H1 (cell line): ENCODE data around the gene NKG7. TPM values are rescaled to one million over a fixed set of nuclear protein-coding genes. Genes with fewer than 3 reads are reported as not detected.

Source experiments
- CTCF ChIA-PET: fragments of 300-600 bp; sonication (Branson Sonifier 250); formaldehyde crosslinking; loops from one replicate; lab custom pipeline; 2021; ENCODE audit not compliant: partially characterized antibody; lab: Charles Lee
- POLR2A ChIA-PET: fragments of 300-600 bp; sonication (Branson Sonifier 250); formaldehyde crosslinking; loops from one replicate; lab custom pipeline; 2021; ENCODE audit warnings: inconsistent platforms; ENCODE audit not compliant: partially characterized antibody; lab: Charles Lee
- DNase-seq, 2 experiments: peaks; one replicate each; pipeline versions ENCODE4 v3.0.0 to v3.0.0-alpha.2; 2010 to 2022; ENCODE audit warnings: low spot score in 2 of 2, low read depth in 1 of 2, mixed read lengths in 1 of 2
- FAIRE-seq: peaks from 2 replicates; lab custom pipeline; 2011; peaks lifted over from hg19 to GRCh38; lab: Jason Lieb, UNC
- H2AFZ ChIP-seq: 2 replicates; pipeline ENCODE4 v1.8.1; 2012; ENCODE audit warnings: low read length, inconsistent platforms
- H2AK5ac ChIP-seq: 2 replicates; pipeline ENCODE4 v1.6.1; 2013; ENCODE audit warnings: low read depth, low read length
- H2BK120ac ChIP-seq: replicated peaks from 2 replicates; pipeline ENCODE3; 2013; ENCODE audit warnings: low read depth, low read length, inconsistent platforms
- H2BK12ac ChIP-seq: 2 replicates; pipeline ENCODE4 v1.6.1; 2013; ENCODE audit warnings: low read depth, low read length
- H2BK15ac ChIP-seq: 2 replicates; pipeline ENCODE4 v1.6.1; 2013; ENCODE audit warnings: low read length
- H2BK20ac ChIP-seq: 2 replicates; pipeline ENCODE4 v1.6.1; 2013; ENCODE audit warnings: low read length
- H2BK5ac ChIP-seq: 2 replicates; pipeline ENCODE4 v1.6.1; 2013; ENCODE audit warnings: low read depth, low read length
- H3K14ac ChIP-seq: 2 replicates; pipeline ENCODE4 v1.6.1; 2013; ENCODE audit warnings: inconsistent platforms; ENCODE audit not compliant: insufficient read length
- H3K18ac ChIP-seq: 2 replicates; pipeline ENCODE4 v1.6.1; 2013; ENCODE audit warnings: low read length; ENCODE audit errors: extremely low read depth
- H3K23ac ChIP-seq: 2 replicates; pipeline ENCODE4 v1.6.1; 2013; ENCODE audit warnings: inconsistent platforms; ENCODE audit not compliant: insufficient read length
- H3K23me2 ChIP-seq: 2 replicates; pipeline ENCODE4 v1.6.1; 2013; ENCODE audit warnings: low read depth, low read length
- H3K27ac ChIP-seq: 2 replicates; pipeline ENCODE4 v1.6.1; 2011; ENCODE audit warnings: low read depth, low read length, inconsistent platforms
- H3K27me3 ChIP-seq, 4 experiments: replicated peaks in 1 of 4; 1 replicate in 1 of 4; 2 replicates in 3 of 4; pipeline versions ENCODE4 v1.6.1 to v1.8.1; 2011 to 2013; ENCODE audit warnings: low read length in 3 of 4, mild to moderate bottlenecking in 3 of 4, inconsistent platforms in 2 of 4, mixed read lengths in 2 of 4, moderate library complexity in 1 of 4; ENCODE audit not compliant: control insufficient read depth in 3 of 4, insufficient read depth in 3 of 4; ENCODE audit errors: extremely low read depth in 1 of 4
- H3K36me3 ChIP-seq, 4 experiments: 2 replicates each; pipeline versions ENCODE4 v1.6.1 to v1.8.1; 2011 to 2013; ENCODE audit warnings: mild to moderate bottlenecking in 4 of 4, low read length in 3 of 4, moderate library complexity in 2 of 4, control low read depth in 1 of 4, inconsistent platforms in 1 of 4; ENCODE audit not compliant: insufficient read depth in 4 of 4, control insufficient read depth in 2 of 4
- H3K4ac ChIP-seq: replicated peaks from 2 replicates; pipeline ENCODE3; 2013; ENCODE audit warnings: low read length, low read depth, mixed read lengths, inconsistent platforms; ENCODE audit not compliant: insufficient read length
- H3K4me1 ChIP-seq, 4 experiments: replicated peaks in 1 of 4; 1 replicate in 1 of 4; 2 replicates in 3 of 4; pipeline versions ENCODE4 v1.6.1 to v1.8.1; 2011 to 2013; ENCODE audit warnings: low read length in 3 of 4, inconsistent platforms in 2 of 4, mixed read lengths in 1 of 4; ENCODE audit not compliant: insufficient read depth in 4 of 4, control insufficient read depth in 3 of 4
- H3K4me2 ChIP-seq, 2 experiments: 2 replicates each; pipeline versions ENCODE4 v1.6.1 to v1.8.1; 2011 to 2013; ENCODE audit warnings: low read depth in 2 of 2, low read length in 2 of 2, control low read depth in 1 of 2, inconsistent platforms in 1 of 2, mild to moderate bottlenecking in 1 of 2; ENCODE audit not compliant: insufficient read depth in 1 of 2
- H3K4me3 ChIP-seq, 4 experiments: fragments of 200-600, 300-600 bp in 1 of 4; sonication (generic), shearing (Covaris generic), sonication (Bioruptor Twin) in 1 of 4; 2 replicates each; pipeline versions ENCODE4 v1.5.1 to v1.8.1; 2011 to 2016; ENCODE audit warnings: low read length in 4 of 4, low read depth in 3 of 4, control low read depth in 2 of 4, inconsistent platforms in 2 of 4, mild to moderate bottlenecking in 2 of 4, mixed read lengths in 1 of 4, moderate library complexity in 1 of 4; ENCODE audit not compliant: insufficient read depth in 2 of 4; ENCODE audit errors: extremely low read depth in 1 of 4
- H3K56ac ChIP-seq: replicated peaks from 2 replicates; pipeline ENCODE3; 2013; ENCODE audit warnings: low read depth, mild to moderate bottlenecking, mixed read lengths, low read length, inconsistent platforms; ENCODE audit not compliant: insufficient read length
- H3K79me1 ChIP-seq: 2 replicates; pipeline ENCODE4 v1.6.1; 2013; ENCODE audit warnings: low read depth, low read length, control low read depth
- H3K79me2 ChIP-seq, 2 experiments: 2 replicates each; pipeline versions ENCODE4 v1.6.1 to v1.8.1; 2012 to 2013; ENCODE audit warnings: low read length in 2 of 2, mild to moderate bottlenecking in 2 of 2, inconsistent platforms in 1 of 2; ENCODE audit not compliant: insufficient read depth in 2 of 2, control insufficient read depth in 1 of 2
- H3K9ac ChIP-seq, 4 experiments: replicated peaks in 1 of 4; 1 replicate in 1 of 4; 2 replicates in 3 of 4; pipeline versions ENCODE4 v1.6.1 to v1.8.1; 2011 to 2013; ENCODE audit warnings: low read depth in 3 of 4, low read length in 3 of 4, control low read depth in 2 of 4, mild to moderate bottlenecking in 2 of 4, moderate library complexity in 2 of 4, inconsistent platforms in 1 of 4; ENCODE audit errors: extremely low read depth in 1 of 4
- H3K9me3 ChIP-seq, 2 experiments: 2 replicates each; pipeline versions ENCODE4 v1.6.1 to v1.8.1; 2012 to 2013; ENCODE audit warnings: mild to moderate bottlenecking in 2 of 2, moderate library complexity in 2 of 2, control low read depth in 1 of 2, inconsistent platforms in 1 of 2, low read depth in 1 of 2, low read length in 1 of 2, mixed read lengths in 1 of 2; ENCODE audit not compliant: insufficient read depth in 2 of 2
- H4K20me1 ChIP-seq, 2 experiments: replicated peaks in 1 of 2; 2 replicates each; pipeline versions ENCODE3 to v1.8.1; 2011 to 2013; ENCODE audit warnings: inconsistent platforms in 2 of 2, low read length in 2 of 2, mild to moderate bottlenecking in 1 of 2; ENCODE audit not compliant: insufficient read depth in 2 of 2, control insufficient read depth in 1 of 2
- H4K5ac ChIP-seq: 2 replicates; pipeline ENCODE4 v1.6.1; 2013; ENCODE audit warnings: low read length, low read depth, mixed read lengths, inconsistent platforms; ENCODE audit not compliant: insufficient read length
- H4K8ac ChIP-seq: 2 replicates; pipeline ENCODE4 v1.8.0; 2013; ENCODE audit warnings: mild to moderate bottlenecking, moderate library complexity, low read length, inconsistent platforms; ENCODE audit not compliant: insufficient read depth; ENCODE audit errors: extremely low read depth
- H4K91ac ChIP-seq: replicated peaks from 2 replicates; pipeline ENCODE3; 2013; ENCODE audit warnings: low read length, mixed read lengths, inconsistent platforms; ENCODE audit not compliant: insufficient read length
- KDM1A ChIP-seq: fragments of 200-600, 300-600 bp; sonication (generic); IDR thresholded peaks from 2 replicates; pipeline ENCODE4 v1.7.1; 2016; ENCODE audit warnings: mild to moderate bottlenecking, low read length, borderline replicate concordance
- KDM5A ChIP-seq: fragments of 200-600 bp; IDR thresholded peaks from 2 replicates; pipeline ENCODE4 v1.7.1; 2012; ENCODE audit warnings: mild to moderate bottlenecking, low read length, inconsistent platforms, mixed read lengths
- POLR2AphosphoS5 ChIP-seq: IDR thresholded peaks from 2 replicates; pipeline ENCODE4 v1.6.1; 2011; ENCODE audit warnings: low read depth, low read length
- whole genome bisulfite sequencing, 2 experiments: shearing (Covaris generic) in 1 of 2; methylation state at CpG; one replicate each; pipeline versions ENCODE4 v1.1.6 to v1.1.7; 2013 to 2015; ENCODE audit warnings: low lambda C conversion rate in 2 of 2, mixed read lengths in 2 of 2, inconsistent platforms in 1 of 2, low coverage in 1 of 2, missing lambda C conversion rate in 1 of 2; ENCODE audit not compliant: insufficient replicate concordance in 2 of 2, insufficient coverage in 1 of 2, insufficient read length in 1 of 2; ENCODE audit errors: extremely low coverage in 1 of 2, missing lambda C conversion rate in 1 of 2; 5-methylcytosine and 5-hydroxymethylcytosine counted together
- polyA plus RNA-seq, 7 experiments: library from polyadenylated mRNA; depleted of rRNA in 3 of 7; stranded (reverse) in 5 of 7; unstranded in 2 of 7; fragments of >200 nt in 5 of 7; fragments of 200-250 nt in 2 of 7; gene quantifications; 1 replicate in 5 of 7; 2 replicates in 1 of 7; 4 replicates in 1 of 7; pipeline versions ENCODE4 v1.2.1 to v1.2.3, GENCODE V29; 2011 to 2013; ENCODE audit warnings: missing spikeins in 2 of 7, mixed read lengths in 2 of 7
- total RNA-seq: library from RNA; stranded (reverse); fragmentation: NEBNext Ultra II Directional; extraction: Animal tissue kit (Norgen Biotek cat#: 25700); gene quantifications from 2 replicates; pipeline ENCODE4 v1.2.1, GENCODE V29; 2021
- TF ChIP-seq, protein P1 (sequence below): IDR thresholded peaks from 2 replicates; pipeline ENCODE4 v1.6.1; 2012; ENCODE audit warnings: inconsistent platforms

The NKG7 gene
- total and polyA plus RNA-seq, 2 of the 8 experiments (the other 6 are each of a cell fraction or from before 2014, with no cell fraction given), result not detected

DNA sequence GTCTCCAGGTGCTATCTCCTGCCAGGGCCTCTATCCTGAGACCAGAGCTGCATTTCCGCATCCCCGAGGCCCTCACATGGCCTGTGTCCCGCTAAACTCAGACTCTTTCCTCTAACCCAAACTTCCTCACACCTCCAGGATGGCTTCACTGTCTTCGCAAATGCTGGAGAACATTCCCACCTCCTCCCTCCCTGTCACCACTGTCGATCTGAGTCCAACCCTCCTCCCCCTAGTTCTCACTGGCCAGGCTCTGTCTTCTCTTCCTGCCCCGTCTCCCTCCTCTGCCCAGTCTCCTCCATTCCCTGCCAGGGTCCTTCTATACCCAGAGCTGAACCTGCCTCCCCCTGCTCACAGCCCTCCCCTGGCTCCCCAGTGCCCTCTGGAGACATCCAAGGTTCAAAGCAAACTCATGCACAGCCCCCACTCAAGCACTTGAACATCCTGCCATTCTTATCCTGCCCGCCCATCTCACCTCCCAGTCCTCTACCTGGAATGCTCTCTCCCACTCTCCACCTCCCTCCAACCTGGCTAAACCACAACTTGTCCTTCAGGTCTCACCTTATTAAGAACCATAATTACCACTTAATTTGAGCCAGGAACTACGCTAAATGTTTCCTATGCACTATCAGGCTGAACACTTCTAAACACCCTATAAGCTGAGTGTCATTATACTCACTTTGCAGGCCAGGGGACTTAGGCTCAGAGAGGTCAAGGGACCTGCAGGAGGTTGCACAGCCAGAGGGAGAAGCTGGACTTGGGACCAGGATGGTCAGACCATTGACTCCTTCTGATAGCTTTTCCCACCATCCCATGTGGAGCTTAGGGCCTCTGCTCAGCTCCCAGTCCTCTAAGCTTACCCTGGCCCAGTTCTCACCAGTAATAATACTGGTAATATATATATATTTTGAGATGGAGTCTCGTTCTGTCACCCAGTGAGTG, 29.6 kb downstream of the NKG7 start:
- Histone ChIP-seq H2BK20ac (peak overlapping the region; percentile 95; the same call in 1 of the 2 replicates), H2BK120ac (peak overlapping the region; percentile 33), H4K91ac (peak overlapping the region; percentile 49), H3K4me1 (peaks cover 0 to 19% (median 15%) of the 10 kb centered on the region in 4 experiments; a peak in 6 of 7 replicates), H3K79me1 (no peaks in the 10 kb centered on the region), H2AFZ (no peak overlapping the region), H3K9me3 (no peaks in the 10 kb centered on the region), H3K56ac (no peak overlapping the region), H3K27me3 (peaks cover 0 to 18% (median 11%) of the 10 kb centered on the region in 4 experiments; a peak in 5 of 7 replicates), H3K9ac (no peak overlapping the region), H3K79me2 (no peaks in the 10 kb centered on the region), H3K4me2 (peak overlapping the region; percentile 34 to 39; a peak in 2 of 4 replicates), H4K8ac (no peak overlapping the region), H4K20me1 (peaks cover 0 to 3% of the 10 kb centered on the region in 2 experiments), H3K4me3 (no peak overlapping the region), H3K36me3 (no peaks in the 10 kb centered on the region; a peak in 1 of 8 replicates), H3K27ac (no peak overlapping the region), H3K23me2 (peaks cover 13% of the 10 kb centered on the region), H3K23ac (no peak overlapping the region), H2BK5ac (peak overlapping the region; percentile 63; the same call in 1 of the 2 replicates), H4K5ac (no peak overlapping the region), H3K18ac (peak overlapping the region; percentile 78; the same call in 1 of the 2 replicates), H2AK5ac (0 out of 2 replicates have a peak overlapping the region, but pooled peaks have one; percentile 77), H2BK12ac (peak overlapping the region; percentile 94; the same call in 1 of the 2 replicates), H3K4ac (no peak overlapping the region), H3K14ac (no peak overlapping the region), H2BK15ac (peak overlapping the region; percentile 99; the same call in 1 of the 2 replicates)
- 85% methylated on average over 9 of the region's 9 CpGs; no CpG with 5 or more reads in 1 of the 2 experiments for WGBS, 2 experiments
- POLR2A ChIA-PET, result interaction anchor here (0.8 to 2.9 kb wide), 8 partner anchors 8 to 78 kb away, joined by 3 to 13 read pairs (median 4); partner anchors contain the start of genes C19orf84 and ETFB
- TF ChIP-seq, protein P1, sequence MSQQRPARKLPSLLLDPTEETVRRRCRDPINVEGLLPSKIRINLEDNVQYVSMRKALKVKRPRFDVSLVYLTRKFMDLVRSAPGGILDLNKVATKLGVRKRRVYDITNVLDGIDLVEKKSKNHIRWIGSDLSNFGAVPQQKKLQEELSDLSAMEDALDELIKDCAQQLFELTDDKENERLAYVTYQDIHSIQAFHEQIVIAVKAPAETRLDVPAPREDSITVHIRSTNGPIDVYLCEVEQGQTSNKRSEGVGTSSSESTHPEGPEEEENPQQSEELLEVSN, result peak; percentile 43; the same call in 1 of the 2 replicates
- TF ChIP-seq KDM5A (no peak), KDM1A (peak; percentile 81), POLR2AphosphoS5 (no peak)
- no peak for FAIRE-seq
- no peak for DNase-seq
- CTCF ChIA-PET, result interaction anchor here (0.6 to 4.9 kb wide), 13 partner anchors 12 to 932 kb away, joined by 3 to 42 read pairs (median 3); partner anchors contain the start of genes CLDND2 and ETFB
